ENCODE data around the gene RFXANK.
"Not testable (repeated sequence)": the region's sequence is repeated elsewhere in the genome, so short reads cannot be mapped to it uniquely, and the experiment has no call there.

The RFXANK gene

GRCh38 chr19:19209372-19209771 is 17.3 kb downstream of the RFXANK start:
- H3K36me3 ChIP-seq (ENCODE audit: control insufficient read depth, insufficient read depth, low read length) = no peaks in the 10 kb centered on the region
- H3K9me3 ChIP-seq (ENCODE audit: control insufficient read depth, low read length) = no peaks in the 10 kb centered on the region
- H3K4me1 ChIP-seq (ENCODE audit: control insufficient read depth, insufficient read depth, low read length, poor library complexity, severe bottlenecking) = no peaks in the 10 kb centered on the region
- H3K27ac ChIP-seq (ENCODE audit: low read depth, low read length, severe bottlenecking) = no peak overlapping the region
- 48 to 54% methylated on average over 8 to 9 of the region's 9 CpGs for WGBS, 2 experiments (ENCODE audit: insufficient coverage in 2 of 2)
- no peak overlapping the region for H3K4me3 ChIP-seq (ENCODE audit: extremely low read depth, insufficient read depth, low read length, poor library complexity, severe bottlenecking)

DNA sequence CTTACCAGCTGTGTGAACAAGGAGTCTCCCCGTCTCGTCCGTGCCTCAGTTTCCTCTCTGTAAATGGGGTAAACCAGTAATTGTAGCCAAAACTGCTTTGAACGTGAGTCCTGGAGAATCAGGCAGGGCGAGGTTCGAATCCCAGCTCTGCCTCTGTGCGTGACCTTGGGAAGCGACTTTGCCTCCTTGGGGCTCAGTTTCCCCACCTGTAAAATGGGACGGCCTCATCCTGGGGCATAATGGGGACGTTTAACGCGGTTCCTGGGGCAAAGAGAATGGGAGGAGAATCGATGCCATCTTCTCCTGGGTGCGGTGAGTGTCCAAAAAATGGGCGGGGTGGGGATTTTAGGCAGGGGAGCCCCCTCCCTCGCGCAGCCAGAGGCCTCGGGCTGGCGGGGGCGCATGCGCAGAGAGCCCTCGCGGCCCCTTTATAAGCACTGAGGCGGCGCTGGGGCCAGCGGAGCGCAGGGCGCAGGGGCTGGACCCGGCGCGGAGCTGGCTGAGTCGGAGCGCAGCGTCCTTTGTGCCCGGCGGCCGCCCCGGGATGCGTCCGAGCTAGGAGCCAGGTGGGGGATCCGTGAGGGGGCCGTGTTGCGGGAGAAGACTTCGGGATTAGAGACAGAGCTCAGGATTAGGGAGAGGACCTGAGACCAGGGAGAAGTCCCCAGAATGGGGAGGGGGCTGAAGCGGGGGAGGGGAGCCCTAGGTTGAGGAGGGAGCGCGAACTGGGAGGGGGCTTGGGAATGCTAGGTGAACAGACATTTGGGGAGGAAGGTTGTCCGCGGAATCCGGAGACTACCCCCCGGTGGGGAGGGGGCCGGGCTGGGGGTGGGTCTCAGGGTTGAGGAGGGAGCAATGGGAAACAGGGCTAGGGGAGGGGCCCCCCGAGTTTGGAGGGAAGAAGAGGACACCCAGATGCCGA is 19.7 kb downstream of the RFXANK start, which contains the start of gene NCAN:
TSS of gene NCAN (plus strand) at position 460 of the 922 bp plus-strand sequence. CDS start 4,996 bp downstream, outside the sequence.
- no peaks in the 10 kb centered on the region for H3K36me3 ChIP-seq (ENCODE audit: control insufficient read depth, insufficient read depth, low read length)
- 8 to 10% methylated on average over 39 to 45 of the region's 54 CpGs for whole genome bisulfite sequencing, 2 experiments (ENCODE audit: insufficient coverage in 2 of 2)
- H3K9me3 ChIP-seq (ENCODE audit: control insufficient read depth, low read length) = no peaks in the 10 kb centered on the region
- no peak within 1 kb of the TSS for H3K27ac ChIP-seq (ENCODE audit: low read depth, low read length, severe bottlenecking)
- no peaks in the 10 kb centered on the region for H3K4me1 ChIP-seq (ENCODE audit: control insufficient read depth, insufficient read depth, low read length, poor library complexity, severe bottlenecking)
- H3K4me3 ChIP-seq (ENCODE audit: extremely low read depth, insufficient read depth, low read length, poor library complexity, severe bottlenecking) = no peak within 1 kb of the TSS

DNA sequence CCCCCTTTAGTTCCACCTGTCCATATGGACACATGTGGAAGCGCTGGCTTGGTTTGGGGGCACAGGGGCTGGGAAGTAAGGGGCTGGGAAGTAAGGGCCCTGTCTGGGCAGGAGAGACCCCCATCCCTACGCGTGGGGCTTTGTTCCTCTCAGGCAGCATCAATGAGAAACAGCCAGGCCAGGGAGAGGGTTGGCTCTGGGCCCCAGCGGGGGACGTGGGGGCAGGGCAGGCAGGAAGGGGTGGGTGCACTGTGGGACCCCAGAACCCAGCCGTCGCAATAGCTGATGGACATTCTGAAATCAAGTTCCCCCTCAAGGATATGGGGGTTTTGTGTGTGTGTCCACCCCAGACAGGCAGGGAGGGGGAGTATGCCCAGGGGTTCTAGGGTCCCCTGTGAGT is 20.9 kb downstream of the RFXANK start:
- Histone ChIP-seq H3K4me3 (ENCODE audit: extremely low read depth, insufficient read depth, low read length, poor library complexity, severe bottlenecking) (no peak overlapping the region), H3K9me3 (ENCODE audit: control insufficient read depth, low read length) (no peaks in the 10 kb centered on the region), H3K27ac (ENCODE audit: low read depth, low read length, severe bottlenecking) (no peak overlapping the region)

GRCh38 chr19:19213426-19214158 is 21.5 kb downstream of the RFXANK start:
- no peak overlapping the region for H3K27ac ChIP-seq (ENCODE audit: low read depth, low read length, severe bottlenecking)
- 52% methylated on average over 7 to 8 of the region's 21 CpGs for WGBS, 2 experiments (ENCODE audit: insufficient coverage in 2 of 2)
- H3K9me3 ChIP-seq (ENCODE audit: control insufficient read depth, low read length) = no peaks in the 10 kb centered on the region
- no peaks in the 10 kb centered on the region for H3K36me3 ChIP-seq (ENCODE audit: control insufficient read depth, insufficient read depth, low read length)
- H3K4me3 ChIP-seq (ENCODE audit: extremely low read depth, insufficient read depth, low read length, poor library complexity, severe bottlenecking) = no peak overlapping the region
- H3K4me1 ChIP-seq (ENCODE audit: control insufficient read depth, insufficient read depth, low read length, poor library complexity, severe bottlenecking) = no peaks in the 10 kb centered on the region

More for the DNA sequence above, 20.9 kb downstream of the RFXANK start:
- WGBS, 2 experiments (ENCODE audit: insufficient coverage in 2 of 2) = 16% methylated on average over 6 of the region's 7 CpGs; no CpG with 5 or more reads in 1 of the 2 experiments
- no peaks in the 10 kb centered on the region for H3K4me1 ChIP-seq (ENCODE audit: control insufficient read depth, insufficient read depth, low read length, poor library complexity, severe bottlenecking)
- H3K36me3 ChIP-seq (ENCODE audit: control insufficient read depth, insufficient read depth, low read length) = no peaks in the 10 kb centered on the region

- Histone ChIP-seq H3K9me3 (ENCODE audit: control insufficient read depth, low read length) (no peaks in the 10 kb centered on the region), H3K4me1 (ENCODE audit: control insufficient read depth, insufficient read depth, low read length, poor library complexity, severe bottlenecking) (no peaks in the 10 kb centered on the region), H3K36me3 (ENCODE audit: control insufficient read depth, insufficient read depth, low read length) (no peaks in the 10 kb centered on the region), H3K4me3 (ENCODE audit: extremely low read depth, insufficient read depth, low read length, poor library complexity, severe bottlenecking) (no peak overlapping the region), H3K27ac (ENCODE audit: low read depth, low read length, severe bottlenecking) (no peak overlapping the region)
- 3 to 20% methylated on average over 3 to 5 of the region's 5 CpGs for WGBS, 2 experiments (ENCODE audit: insufficient coverage in 2 of 2)
These were observed 22.1 kb downstream of the RFXANK start for GRCh38 chr19:19214159-19214490.

DNA sequence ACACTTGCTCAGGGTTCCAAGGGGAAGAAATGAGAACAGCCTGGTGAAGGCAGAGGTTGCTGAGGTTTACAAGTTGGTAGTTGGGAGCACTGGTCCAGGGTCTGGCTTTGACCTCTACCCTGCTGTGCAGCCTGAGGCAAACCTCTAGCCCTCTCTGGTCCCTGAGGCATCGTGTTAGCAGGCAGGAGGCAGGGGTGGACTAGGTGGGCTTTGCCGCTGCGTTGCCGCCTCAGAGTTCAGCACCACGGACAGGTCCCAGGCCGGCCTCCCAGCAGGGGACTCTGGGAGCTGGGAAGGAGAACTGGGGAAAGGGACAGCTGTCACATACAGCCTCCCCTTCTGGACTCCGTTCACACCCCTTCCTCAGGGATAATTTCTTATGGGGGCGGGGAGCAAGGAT is 22.8 kb downstream of the RFXANK start:
- no peak overlapping the region for H3K27ac ChIP-seq (ENCODE audit: low read depth, low read length, severe bottlenecking)
- H3K4me1 ChIP-seq (ENCODE audit: control insufficient read depth, insufficient read depth, low read length, poor library complexity, severe bottlenecking) = no peaks in the 10 kb centered on the region
- 0 to 20% methylated on average over 1 to 6 of the region's 8 CpGs for WGBS, 2 experiments (ENCODE audit: insufficient coverage in 2 of 2)
- no peaks in the 10 kb centered on the region for H3K36me3 ChIP-seq (ENCODE audit: control insufficient read depth, insufficient read depth, low read length)
- H3K9me3 ChIP-seq (ENCODE audit: control insufficient read depth, low read length) = no peaks in the 10 kb centered on the region
- no peak overlapping the region for H3K4me3 ChIP-seq (ENCODE audit: extremely low read depth, insufficient read depth, low read length, poor library complexity, severe bottlenecking)

DNA sequence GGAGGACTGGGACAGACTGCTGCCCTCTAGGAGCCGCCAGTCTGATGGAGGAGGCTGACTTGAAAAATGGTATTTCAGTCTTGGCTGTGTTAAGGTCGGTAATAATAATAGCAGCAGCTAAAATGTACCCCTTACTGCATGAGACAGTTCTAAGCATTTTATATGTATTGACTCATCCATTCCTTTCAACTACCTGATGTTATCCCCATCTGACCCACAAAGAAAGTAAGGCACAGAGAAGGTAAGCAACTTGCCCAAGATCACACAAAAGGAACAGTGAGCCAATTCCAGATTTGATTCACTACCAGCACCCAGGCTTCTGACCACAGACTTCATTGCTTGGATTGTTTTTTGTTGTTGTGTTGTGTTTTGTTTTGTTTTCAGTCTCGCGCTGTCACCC is 23.7 kb downstream of the RFXANK start:
- Histone ChIP-seq H3K9me3 (ENCODE audit: control insufficient read depth, low read length) (no peaks in the 10 kb centered on the region), H3K27ac (ENCODE audit: low read depth, low read length, severe bottlenecking) (no peak overlapping the region), H3K36me3 (ENCODE audit: control insufficient read depth, insufficient read depth, low read length) (no peaks in the 10 kb centered on the region), H3K4me1 (ENCODE audit: control insufficient read depth, insufficient read depth, low read length, poor library complexity, severe bottlenecking) (no peaks in the 10 kb centered on the region), H3K4me3 (ENCODE audit: extremely low read depth, insufficient read depth, low read length, poor library complexity, severe bottlenecking) (no peak overlapping the region)
- 0% methylated on average over 1 of the region's 4 CpGs; no CpG with 5 or more reads in 1 of the 2 experiments for WGBS, 2 experiments (ENCODE audit: insufficient coverage in 2 of 2)

GRCh38 chr19:19217099-19217498 is 25.0 kb downstream of the RFXANK start:
- Histone ChIP-seq H3K9me3 (ENCODE audit: control insufficient read depth, low read length) (no peaks in the 10 kb centered on the region), H3K36me3 (ENCODE audit: control insufficient read depth, insufficient read depth, low read length) (no peaks in the 10 kb centered on the region), H3K27ac (ENCODE audit: low read depth, low read length, severe bottlenecking) (no peak overlapping the region), H3K4me3 (ENCODE audit: extremely low read depth, insufficient read depth, low read length, poor library complexity, severe bottlenecking) (no peak overlapping the region), H3K4me1 (ENCODE audit: control insufficient read depth, insufficient read depth, low read length, poor library complexity, severe bottlenecking) (no peaks in the 10 kb centered on the region)
- 41 to 45% methylated on average over 3 to 4 of the region's 4 CpGs for WGBS, 2 experiments (ENCODE audit: insufficient coverage in 2 of 2)

DNA sequence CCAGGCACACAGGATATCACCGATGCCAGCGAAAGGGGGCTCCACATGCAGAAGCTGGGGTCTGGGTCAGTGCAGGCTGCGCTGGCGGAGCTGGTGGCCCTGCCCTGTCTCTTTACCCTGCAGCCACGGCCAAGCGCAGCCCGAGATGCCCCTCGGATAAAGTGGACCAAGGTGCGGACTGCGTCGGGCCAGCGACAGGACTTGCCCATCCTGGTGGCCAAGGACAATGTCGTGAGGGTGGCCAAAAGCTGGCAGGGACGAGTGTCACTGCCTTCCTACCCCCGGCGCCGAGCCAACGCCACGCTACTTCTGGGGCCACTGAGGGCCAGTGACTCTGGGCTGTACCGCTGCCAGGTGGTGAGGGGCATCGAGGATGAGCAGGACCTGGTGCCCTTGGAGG is 26.9 kb downstream of the RFXANK start:
- no peak overlapping the region for H3K4me3 ChIP-seq (ENCODE audit: extremely low read depth, insufficient read depth, low read length, poor library complexity, severe bottlenecking)
- H3K27ac ChIP-seq (ENCODE audit: low read depth, low read length, severe bottlenecking) = no peak overlapping the region
- WGBS, 2 experiments (ENCODE audit: insufficient coverage in 2 of 2) = 84 to 89% methylated on average over 20 to 21 of the region's 21 CpGs
- H3K9me3 ChIP-seq (ENCODE audit: control insufficient read depth, low read length) = no peaks in the 10 kb centered on the region
- H3K4me1 ChIP-seq (ENCODE audit: control insufficient read depth, insufficient read depth, low read length, poor library complexity, severe bottlenecking) = no peaks in the 10 kb centered on the region
- H3K36me3 ChIP-seq (ENCODE audit: control insufficient read depth, insufficient read depth, low read length) = no peaks in the 10 kb centered on the region

DNA sequence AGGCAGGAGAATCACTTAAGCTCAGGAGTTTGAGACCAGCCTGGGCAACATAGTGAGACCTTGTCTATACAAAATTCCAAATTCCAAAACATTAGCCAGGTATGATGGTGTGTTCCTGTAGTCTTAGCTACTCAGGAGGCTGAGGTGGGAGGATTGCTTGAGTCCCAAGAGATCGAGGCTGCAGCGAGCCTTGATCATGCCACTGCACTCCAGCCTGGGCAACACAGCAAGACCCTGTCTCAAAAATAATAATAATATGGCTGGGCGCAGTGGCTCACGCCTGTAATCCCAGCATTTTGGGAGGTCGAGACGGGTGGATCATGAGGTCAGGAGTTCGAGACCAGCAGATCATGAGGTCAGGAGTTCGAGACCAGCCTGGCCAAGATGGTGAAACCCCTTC is 28.9 kb downstream of the RFXANK start:
- H3K4me1 ChIP-seq (ENCODE audit: control insufficient read depth, insufficient read depth, low read length, poor library complexity, severe bottlenecking); H3K36me3 ChIP-seq (ENCODE audit: control insufficient read depth, insufficient read depth, low read length); H3K4me3 ChIP-seq (ENCODE audit: extremely low read depth, insufficient read depth, low read length, poor library complexity, severe bottlenecking); H3K9me3 ChIP-seq (ENCODE audit: control insufficient read depth, low read length); H3K27ac ChIP-seq (ENCODE audit: low read depth, low read length, severe bottlenecking): not testable (repeated sequence)
- 88 to 89% methylated on average over 7 of the region's 8 CpGs for WGBS, 2 experiments (ENCODE audit: insufficient coverage in 2 of 2)

DNA sequence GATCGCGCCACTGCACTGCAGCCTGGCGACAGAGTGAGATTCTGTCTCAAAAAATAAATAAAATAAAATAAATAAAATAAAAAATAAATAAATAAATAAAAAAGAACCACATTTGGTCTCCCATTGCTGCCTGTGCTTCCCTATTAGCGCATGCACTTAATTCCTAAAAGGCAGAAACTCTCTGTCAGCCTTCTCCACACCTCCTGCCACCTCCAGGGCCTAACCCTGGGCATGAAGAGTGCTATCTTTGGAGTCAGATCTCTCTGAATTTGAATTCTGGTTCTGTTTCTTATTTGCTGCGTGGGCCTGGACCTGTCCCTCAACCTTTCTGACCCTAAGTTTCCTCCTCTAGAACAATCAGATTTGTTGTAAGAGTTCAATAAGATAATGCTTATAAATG is 31.0 kb downstream of the RFXANK start:
- H3K4me3 ChIP-seq (ENCODE audit: extremely low read depth, insufficient read depth, low read length, poor library complexity, severe bottlenecking) = no peak overlapping the region

More for the DNA sequence above, 31.0 kb downstream of the RFXANK start:
- no CpG with 5 or more reads among the region's 5 CpGs for WGBS, 2 experiments (ENCODE audit: insufficient coverage in 2 of 2)
- Histone ChIP-seq H3K4me1 (ENCODE audit: control insufficient read depth, insufficient read depth, low read length, poor library complexity, severe bottlenecking) (no peaks in the 10 kb centered on the region), H3K27ac (ENCODE audit: low read depth, low read length, severe bottlenecking) (no peak overlapping the region), H3K9me3 (ENCODE audit: control insufficient read depth, low read length) (no peaks in the 10 kb centered on the region), H3K36me3 (ENCODE audit: control insufficient read depth, insufficient read depth, low read length) (no peaks in the 10 kb centered on the region)

All from mesodermal cell (in vitro differentiated cells).